Transverse colon (tissue), 4 donors: Measurements from ENCODE around the gene PGS1. TPM values are rescaled to one million over a fixed set of nuclear protein-coding genes. Genes with fewer than 3 reads are reported as not detected.

ENCODE experiments used
- DNase-seq: peaks from one replicate; pipeline ENCODE4 v3.0.0-alpha.2; 2019
- H3K27ac ChIP-seq, 4 donors: fragments of 200-600 bp; sonication (generic); 2 replicates each; pipeline ENCODE4 v1.5.1; 2016 to 2018; ENCODE audit warnings: inconsistent platforms in 4 of 4
- H3K27me3 ChIP-seq: fragments of 200-600 bp; sonication (generic); 2 replicates; pipeline ENCODE4 v1.5.1; 2017; ENCODE audit warnings: inconsistent platforms
- H3K36me3 ChIP-seq, 4 donors: fragments of 200-600 bp; sonication (generic); 2 replicates each; pipeline ENCODE4 v1.5.1; 2017 to 2019; ENCODE audit warnings: inconsistent platforms in 4 of 4
- H3K4me1 ChIP-seq, 4 donors: fragments of 200-600 bp; sonication (generic); 2 replicates each; pipeline ENCODE4 v1.5.1; 2017 to 2020; ENCODE audit warnings: inconsistent platforms in 4 of 4
- H3K4me3 ChIP-seq, 4 donors: fragments of 200-600 bp; sonication (generic); 1 replicate in 1 of 4; 2 replicates in 3 of 4; pipeline versions ENCODE4 v1.5.1 to v1.6.1; 2017 to 2019; ENCODE audit warnings: inconsistent platforms in 4 of 4
- H3K9me3 ChIP-seq, 2 donors: fragments of 200-600 bp; sonication (generic); 2 replicates each; pipeline ENCODE4 v1.5.1; 2017 to 2019; ENCODE audit warnings: inconsistent platforms in 2 of 2
- CTCF ChIP-seq, 5 experiments: fragments of 200-600 bp in 3 of 5; fragments of 450-650 bp in 2 of 5; sonication (generic) in 3 of 5; IDR thresholded peaks; 1 replicate in 2 of 5; 2 replicates in 3 of 5; pipeline ENCODE4 v1.5.1; 2016 to 2017; ENCODE audit warnings: antibody characterized with exemption in 5 of 5, inconsistent platforms in 3 of 5, mild to moderate bottlenecking in 2 of 5, moderate library complexity in 1 of 5
- EP300 ChIP-seq: sonication (generic); formaldehyde crosslinking; IDR thresholded peaks from one replicate; pipeline ENCODE4 v1.6.1; 2017; ENCODE audit warnings: antibody characterized with exemption, low read depth
- POLR2A ChIP-seq: fragments of 450-650 bp; IDR thresholded peaks from one replicate; pipeline ENCODE4 v1.6.1; 2016; ENCODE audit warnings: antibody characterized with exemption, mild to moderate bottlenecking, moderate library complexity
- POLR2AphosphoS5 ChIP-seq, 3 donors: sonication (generic); formaldehyde crosslinking; IDR thresholded peaks; one replicate each; pipeline ENCODE4 v1.6.1; 2016; ENCODE audit warnings: antibody characterized with exemption in 3 of 3
- WGBS, 2 donors: methylation state at CpG; one replicate each; pipeline ENCODE4 v1.1.5; 2018; ENCODE audit warnings: low coverage in 1 of 2; 5-methylcytosine and 5-hydroxymethylcytosine counted together
- in situ Hi-C, 4 donors: fragments of 200-750 bp; cut with MboI; loops; one replicate each; pipeline versions ENCODE4 v1.15.0 to v1.15.1; 2017; ENCODE audit warnings: low sequenced_read_pairs in 3 of 4, low pct_ligation_motif_present in 1 of 4, low pct_unique_long_range_greater_than_20kb in 1 of 4
- intact Hi-C: fragments of 100-400 bp; cut with DNase I; formaldehyde crosslinking; loops from one replicate; pipeline ENCODE4 v1.15.1; 2023; ENCODE audit warnings: low total_unique reads
- total RNA-seq, 4 donors: library from RNA; depleted of rRNA; stranded (reverse); fragments of >200 nt; gene quantifications; one replicate each; pipeline ENCODE4 v1.1.0, GENCODE V29; 2016

The PGS1 gene
- total RNA-seq, 4 donors from 2014 or later: 32.1 to 77.6 (median 60.1) TPM

- WGBS, 2 donors: 67 to 74% methylated on average over 2 to 3 of the region's 3 CpGs
- peak overlapping the region; percentile 87 to 98 (median 96) for H3K27ac ChIP-seq
- no peaks in the 10 kb centered on the region for H3K36me3 ChIP-seq
- H3K27me3 ChIP-seq: no peaks in the 10 kb centered on the region
- in situ Hi-C loops (no loop called here), intact Hi-C loops (no loop called here)
- no peak for DNase-seq
- H3K4me1 ChIP-seq: peaks cover 40 to 79% (median 65%) of the 10 kb centered on the region in 4 donors
- no peak for TF ChIP-seq POLR2AphosphoS5 (IDR thresholded peaks at IDR 0.05)
- TF ChIP-seq POLR2A: no peak
- TF ChIP-seq CTCF (IDR thresholded peaks at IDR 0.05): no peak
- TF ChIP-seq EP300: no peak
- no peaks in the 10 kb centered on the region for H3K9me3 ChIP-seq
- no peak overlapping the region for H3K4me3 ChIP-seq
These were observed 22.7 kb upstream of the PGS1 start for GRCh38 chr17:78355701-78356100.

GRCh38 chr17:78356101-78356713, 22.2 kb upstream of the PGS1 start:
- intact Hi-C loops: no loop called here
- H3K4me1 ChIP-seq: peaks cover 40 to 74% (median 64%) of the 10 kb centered on the region in 4 donors

GRCh38 chr17:78357177-78357586, 21.3 kb upstream of the PGS1 start:
- WGBS, 2 donors: 61 to 70% methylated on average over 2 to 7 of the region's 7 CpGs
- Histone ChIP-seq H3K9me3 (no peaks in the 10 kb centered on the region), H3K27ac (peak overlapping the region; percentile 87 to 98 (median 96)), H3K27me3 (no peaks in the 10 kb centered on the region), H3K4me1 (peaks cover 34 to 67% (median 56%) of the 10 kb centered on the region in 4 donors), H3K36me3 (no peaks in the 10 kb centered on the region), H3K4me3 (peak overlapping the region in 2 of 4 donors; percentile 76 to 79)
- TF ChIP-seq POLR2AphosphoS5 (IDR thresholded peaks at IDR 0.05) (peak; percentile 16 to 62 (median 23)), CTCF (IDR thresholded peaks at IDR 0.05) (no peak)
- intact Hi-C loops (no loop called here), in situ Hi-C loops (no loop called here)
- no peak for DNase-seq

More at GRCh38 chr17:78356101-78356713, 22.2 kb upstream of the PGS1 start:
- Histone ChIP-seq H3K27me3 (no peaks in the 10 kb centered on the region), H3K4me3 (peak overlapping the region in 1 of 4 donors; percentile 76), H3K36me3 (no peaks in the 10 kb centered on the region), H3K27ac (peak overlapping the region; percentile 87 to 98 (median 96)), H3K9me3 (no peaks in the 10 kb centered on the region)
- TF ChIP-seq EP300 (no peak), CTCF (IDR thresholded peaks at IDR 0.05) (no peak), POLR2A (peak; percentile 29), POLR2AphosphoS5 (IDR thresholded peaks at IDR 0.05) (peak; percentile 42 to 75 (median 45))
- WGBS, 2 donors: 20 to 57% methylated on average over 1 to 16 of the region's 16 CpGs
- peak; percentile 81 for DNase-seq
- in situ Hi-C loops: no loop called here

GRCh38 chr17:78357672-78358537, 20.5 kb upstream of the PGS1 start:
- H3K36me3 ChIP-seq: no peaks in the 10 kb centered on the region
- in situ Hi-C loops (no loop called here), intact Hi-C loops (no loop called here)
- DNase-seq: no peak
- peaks cover 30 to 61% (median 51%) of the 10 kb centered on the region in 4 donors for H3K4me1 ChIP-seq
- WGBS, 2 donors: 76 to 97% methylated on average over 6 to 25 of the region's 25 CpGs
- no peaks in the 10 kb centered on the region for H3K9me3 ChIP-seq
- peak overlapping the region; percentile 76 to 82 (median 78) for H3K4me3 ChIP-seq
- TF ChIP-seq EP300: no peak
- peak overlapping the region; percentile 87 to 98 (median 96) for H3K27ac ChIP-seq
- H3K27me3 ChIP-seq: no peaks in the 10 kb centered on the region
